HG03457 (cell line): ENCODE results near the gene INO80B.
"Not testable (repeated sequence)": the region's sequence is repeated elsewhere in the genome, so short reads cannot be mapped to it uniquely, and the experiment has no call there.

Source experiments
- ATAC-seq: cut with Tn5 transposase; IDR thresholded peaks from one replicate; pipeline ENCODE4 v1.9.1; 2021; ENCODE audit warnings: moderate number of reproducible peaks; ENCODE audit not compliant: unreplicated experiment

Gene INO80B

GRCh38 chr2:74474899-74475298 lies 20.0 kb downstream of the INO80B start:
- ATAC-seq: no peak

GRCh38 chr2:74481431-74481830 lies 26.5 kb downstream of the INO80B start:
- no peak for ATAC-seq

GRCh38 chr2:74481961-74482800 lies 27.3 kb downstream of the INO80B start:
- peak; percentile 38 for ATAC-seq

GRCh38 chr2:74482801-74483674 lies 28.2 kb downstream of the INO80B start, which contains the start of the genes CCDC142 and TTC31:
Gene CCDC142 (minus strand): TSS chr2:74482998. CDS start chr2:74482837, 161 bp downstream.
Gene TTC31 (plus strand): TSS chr2:74483081. CDS start chr2:74483096, 15 bp downstream.
- peak; percentile 61 for ATAC-seq

GRCh38 chr2:74483675-74484164 lies 28.8 kb downstream of the INO80B start:
- ATAC-seq: not testable (repeated sequence)

- ATAC-seq: no peak
These were observed 31.3 kb downstream of the INO80B start for GRCh38 chr2:74486141-74486540.

GRCh38 chr2:74488643-74489481 lies 34.0 kb downstream of the INO80B start:
- no peak for ATAC-seq

GRCh38 chr2:74489906-74490305 lies 35.0 kb downstream of the INO80B start:
- no peak for ATAC-seq

- no peak for ATAC-seq
These were observed 37.0 kb downstream of the INO80B start for GRCh38 chr2:74491648-74492544.

GRCh38 chr2:74493546-74493945 lies 38.7 kb downstream of the INO80B start:
- ATAC-seq: no peak

GRCh38 chr2:74495440-74495839 lies 40.6 kb downstream of the INO80B start:
- ATAC-seq: no peak

- ATAC-seq: no peak
These were observed 42.3 kb downstream of the INO80B start for GRCh38 chr2:74496997-74497776.

GRCh38 chr2:74497777-74498499 lies 43.1 kb downstream of the INO80B start:
- no peak for ATAC-seq

- ATAC-seq: no peak
These were observed 43.8 kb downstream of the INO80B start for GRCh38 chr2:74498500-74499266.

GRCh38 chr2:74499267-74499939 lies 44.5 kb downstream of the INO80B start, which contains the start of gene LBX2:
Gene LBX2 (minus strand): TSS chr2:74499603. CDS start chr2:74499537, 66 bp downstream.
- no peak for ATAC-seq

GRCh38 chr2:74499940-74500577 lies 45.2 kb downstream of the INO80B start:
- no peak for ATAC-seq
